GM04504 (cell line): ENCODE measurements around the gene BICC1.

Source experiments
- DNase-seq: peaks from one replicate; pipeline ENCODE4 v3.0.0-alpha.2; 2012; ENCODE audit warnings: low read depth

The BICC1 gene, protein sequence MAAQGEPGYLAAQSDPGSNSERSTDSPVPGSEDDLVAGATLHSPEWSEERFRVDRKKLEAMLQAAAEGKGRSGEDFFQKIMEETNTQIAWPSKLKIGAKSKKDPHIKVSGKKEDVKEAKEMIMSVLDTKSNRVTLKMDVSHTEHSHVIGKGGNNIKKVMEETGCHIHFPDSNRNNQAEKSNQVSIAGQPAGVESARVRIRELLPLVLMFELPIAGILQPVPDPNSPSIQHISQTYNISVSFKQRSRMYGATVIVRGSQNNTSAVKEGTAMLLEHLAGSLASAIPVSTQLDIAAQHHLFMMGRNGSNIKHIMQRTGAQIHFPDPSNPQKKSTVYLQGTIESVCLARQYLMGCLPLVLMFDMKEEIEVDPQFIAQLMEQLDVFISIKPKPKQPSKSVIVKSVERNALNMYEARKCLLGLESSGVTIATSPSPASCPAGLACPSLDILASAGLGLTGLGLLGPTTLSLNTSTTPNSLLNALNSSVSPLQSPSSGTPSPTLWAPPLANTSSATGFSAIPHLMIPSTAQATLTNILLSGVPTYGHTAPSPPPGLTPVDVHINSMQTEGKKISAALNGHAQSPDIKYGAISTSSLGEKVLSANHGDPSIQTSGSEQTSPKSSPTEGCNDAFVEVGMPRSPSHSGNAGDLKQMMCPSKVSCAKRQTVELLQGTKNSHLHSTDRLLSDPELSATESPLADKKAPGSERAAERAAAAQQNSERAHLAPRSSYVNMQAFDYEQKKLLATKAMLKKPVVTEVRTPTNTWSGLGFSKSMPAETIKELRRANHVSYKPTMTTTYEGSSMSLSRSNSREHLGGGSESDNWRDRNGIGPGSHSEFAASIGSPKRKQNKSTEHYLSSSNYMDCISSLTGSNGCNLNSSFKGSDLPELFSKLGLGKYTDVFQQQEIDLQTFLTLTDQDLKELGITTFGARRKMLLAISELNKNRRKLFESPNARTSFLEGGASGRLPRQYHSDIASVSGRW

DNA sequence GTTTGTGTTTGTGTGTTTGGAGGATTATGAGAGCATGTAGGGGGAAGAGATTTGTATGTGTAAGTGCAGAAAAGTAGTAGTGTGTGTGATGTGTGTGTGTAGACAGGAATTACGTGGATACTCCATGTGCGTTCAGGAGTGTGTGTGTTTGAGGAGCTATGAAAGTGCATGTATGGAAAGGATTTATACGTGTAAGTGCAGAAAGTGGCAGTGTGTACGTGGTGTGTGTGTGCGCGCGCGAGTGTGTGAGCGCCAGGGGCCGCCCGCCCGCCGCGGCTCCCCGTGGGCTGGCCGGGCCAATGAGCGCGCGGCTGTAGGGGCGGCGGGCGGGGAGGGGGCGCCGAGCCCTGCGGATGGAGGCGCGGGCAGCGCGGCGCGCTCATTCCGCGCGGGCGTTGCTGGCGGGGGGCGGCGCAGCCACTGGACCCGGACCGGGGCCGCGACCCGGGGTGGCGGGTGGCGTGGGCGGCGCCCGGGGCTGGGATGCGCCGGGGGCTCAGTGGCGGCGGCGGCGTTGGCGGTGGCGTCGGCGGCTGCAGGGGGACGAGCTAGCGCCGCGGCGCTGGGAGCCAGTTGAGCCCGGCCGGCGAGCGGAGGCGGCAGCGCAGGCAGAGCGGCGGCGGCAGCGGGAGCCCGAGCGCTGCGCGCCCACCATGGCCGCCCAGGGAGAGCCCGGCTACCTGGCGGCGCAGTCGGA, at the start of gene BICC1:
Gene BICC1 (plus strand): TSS at position 382 of the 697 bp plus-strand sequence. CDS start 272 bp downstream, at position 654.
- DNase-seq = no peak

DNA sequence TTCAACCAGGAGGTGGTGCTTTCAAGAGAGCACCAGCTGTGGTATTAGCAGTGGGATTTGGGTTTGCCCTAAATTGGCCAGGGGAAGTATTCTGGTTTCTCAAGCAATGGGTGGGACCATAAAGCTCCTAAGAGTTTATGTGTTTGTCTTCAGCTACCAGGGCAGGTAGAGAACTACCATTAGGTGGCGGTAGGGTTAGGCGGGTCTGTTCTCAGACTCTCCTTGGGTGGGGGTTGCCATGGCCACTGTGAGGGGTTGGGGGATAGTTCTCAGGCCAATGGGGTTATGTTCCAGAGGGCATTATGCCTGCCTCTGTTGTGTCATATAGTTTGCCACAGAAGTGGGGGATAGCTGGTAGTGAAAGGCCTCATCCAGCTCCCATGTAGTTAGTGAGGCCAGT, 47.7 kb upstream of the BICC1 start:
- no peak for DNase-seq

DNA sequence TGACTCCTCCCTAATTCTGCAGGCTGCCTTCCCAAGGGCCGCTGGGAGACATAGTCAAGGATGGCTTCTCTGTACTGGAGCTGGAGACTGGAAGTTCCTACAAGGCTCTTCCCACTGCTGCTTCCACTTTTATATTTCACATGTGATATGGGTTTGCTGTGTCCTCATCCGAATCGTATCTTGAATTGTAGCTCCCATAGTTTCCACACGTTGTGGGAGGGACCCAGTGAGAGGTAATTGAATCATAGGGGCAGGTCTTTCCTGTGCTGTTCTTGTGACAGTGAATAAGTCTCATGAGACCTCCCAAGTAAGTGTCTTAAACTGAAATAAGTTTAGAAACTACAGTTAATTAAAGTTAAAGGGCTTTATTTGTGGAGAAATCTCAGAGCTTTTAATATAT, 47.0 kb upstream of the BICC1 start:
- no peak for DNase-seq

GRCh38 chr10:58467931-58468635, 44.6 kb upstream of the BICC1 start:
- no peak for DNase-seq

- no peak for DNase-seq
Measured at GRCh38 chr10:58473976-58474375, 38.7 kb upstream of the BICC1 start.

DNA sequence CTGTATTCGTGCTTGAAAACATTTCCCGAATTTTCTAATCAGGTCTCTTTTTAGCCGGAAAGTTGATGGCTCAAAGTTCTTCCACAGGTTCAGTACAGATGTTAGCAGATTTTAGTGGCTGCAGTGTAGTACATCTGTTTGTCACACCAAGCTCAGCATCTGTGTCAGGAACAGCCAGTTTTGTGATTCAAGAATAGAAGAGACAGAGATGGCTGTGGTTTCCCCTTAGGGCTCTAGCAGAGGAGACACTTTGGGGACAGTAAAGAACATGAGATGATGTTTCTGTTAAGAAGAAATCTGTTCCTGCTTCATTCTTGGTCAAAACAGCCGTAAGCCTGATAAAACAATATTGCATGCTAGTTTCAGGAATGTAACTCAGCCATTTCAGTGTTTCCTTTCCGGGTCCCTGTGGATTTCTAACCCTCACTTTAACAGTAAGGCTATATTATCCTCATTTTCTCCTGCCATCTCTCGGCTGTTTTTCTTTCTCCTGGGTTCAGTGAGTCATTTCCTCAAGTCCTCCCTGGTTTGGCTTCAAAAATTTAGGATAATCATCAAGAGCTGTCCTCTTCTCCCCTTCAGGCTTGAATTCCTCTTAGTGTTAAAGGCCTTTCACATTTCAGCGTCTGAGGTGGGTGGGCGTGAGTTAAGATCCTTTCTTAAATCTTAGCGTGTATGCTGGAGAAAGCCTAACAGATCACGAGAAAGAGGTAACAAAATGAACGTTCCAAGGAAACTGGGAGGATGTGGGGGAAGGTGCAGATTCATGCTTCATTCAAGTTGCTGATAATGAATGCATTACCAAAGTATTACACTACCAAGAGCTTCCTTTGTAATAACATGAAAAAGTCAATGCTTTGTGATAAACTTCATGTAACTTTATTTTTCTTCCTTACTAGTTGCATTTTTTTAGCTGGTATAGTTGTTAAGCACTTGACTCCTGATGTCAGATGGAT, 37.1 kb upstream of the BICC1 start:
- peak; percentile 34 for DNase-seq

GRCh38 chr10:58477122-58477521, 35.5 kb upstream of the BICC1 start:
- DNase-seq = peak; percentile 32

DNA sequence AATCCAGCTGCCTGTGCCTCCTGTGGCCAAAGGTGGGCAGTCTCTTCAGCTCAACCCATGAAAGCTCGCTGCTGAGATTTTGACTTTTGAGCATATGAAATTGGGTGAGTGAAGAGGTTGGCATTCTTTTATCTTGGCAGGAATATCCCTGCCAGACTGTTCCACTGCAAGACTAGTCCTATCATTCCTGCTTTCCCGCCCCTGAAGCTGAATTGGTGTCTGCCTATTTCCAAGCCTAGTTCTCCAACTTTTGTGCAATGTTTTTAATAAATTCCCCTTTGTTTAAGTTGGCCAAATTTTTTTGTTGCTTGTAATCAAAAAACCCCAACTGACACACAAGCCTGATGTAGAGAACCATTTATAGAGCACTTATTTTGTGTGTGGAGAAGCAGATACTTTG, 34.8 kb upstream of the BICC1 start:
- no peak for DNase-seq

DNA sequence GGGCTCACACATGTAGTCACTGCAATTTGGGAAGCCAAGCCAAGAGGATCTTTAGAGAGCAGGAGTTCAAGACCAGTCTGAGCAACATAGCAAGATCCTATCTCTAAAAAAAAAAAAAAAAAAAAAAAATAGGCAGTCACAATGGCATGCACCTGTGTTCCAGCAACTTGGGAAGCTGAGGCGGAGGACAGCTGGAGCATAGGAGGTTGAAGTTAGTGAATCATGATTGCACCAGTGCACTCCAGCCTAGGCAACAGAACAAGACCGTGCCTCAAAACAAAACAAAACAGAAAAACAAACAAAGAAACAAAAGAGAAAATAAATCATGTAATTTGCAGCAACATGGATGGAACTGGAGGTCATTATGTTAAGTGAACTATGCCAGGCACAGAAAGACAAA, 33.6 kb upstream of the BICC1 start:
- no peak for DNase-seq

GRCh38 chr10:58480321-58480720, 32.4 kb upstream of the BICC1 start:
- no peak for DNase-seq

DNA sequence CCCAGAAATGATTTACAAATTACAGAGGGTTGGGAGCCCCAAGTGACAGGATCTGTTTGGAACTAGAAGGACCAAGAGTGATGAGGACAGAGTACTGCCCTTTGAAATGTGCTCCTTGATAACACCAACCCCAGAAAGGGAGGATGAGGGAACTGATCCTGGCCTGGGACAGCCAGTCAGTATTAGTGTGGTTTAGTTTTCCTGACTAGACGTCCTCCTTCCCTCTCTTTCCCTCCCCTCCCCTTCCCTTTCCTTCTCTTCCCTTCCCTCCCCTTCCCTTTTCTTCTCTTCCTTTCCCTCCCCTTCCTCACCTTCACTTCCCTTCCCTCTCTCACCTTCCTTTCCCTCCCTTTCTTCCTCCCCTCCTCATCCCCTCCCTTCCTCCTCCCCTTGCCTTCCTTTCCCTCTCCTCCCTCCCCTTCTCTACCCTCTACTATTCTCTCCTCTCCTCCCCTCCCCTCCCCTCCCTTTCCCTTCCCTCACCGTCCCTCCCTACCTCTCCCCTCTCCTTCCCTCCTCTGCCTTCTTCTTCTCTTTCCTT, 31.0 kb upstream of the BICC1 start:
- no peak for DNase-seq

- DNase-seq = no peak
Measured at GRCh38 chr10:58486821-58487220, 25.9 kb upstream of the BICC1 start.

GRCh38 chr10:58488921-58489320, 23.8 kb upstream of the BICC1 start:
- no peak for DNase-seq

- no peak for DNase-seq
Measured at GRCh38 chr10:58502956-58503355, 9.7 kb upstream of the BICC1 start.

- no peak for DNase-seq
Measured at GRCh38 chr10:58508316-58508715, 4.4 kb upstream of the BICC1 start.

DNA sequence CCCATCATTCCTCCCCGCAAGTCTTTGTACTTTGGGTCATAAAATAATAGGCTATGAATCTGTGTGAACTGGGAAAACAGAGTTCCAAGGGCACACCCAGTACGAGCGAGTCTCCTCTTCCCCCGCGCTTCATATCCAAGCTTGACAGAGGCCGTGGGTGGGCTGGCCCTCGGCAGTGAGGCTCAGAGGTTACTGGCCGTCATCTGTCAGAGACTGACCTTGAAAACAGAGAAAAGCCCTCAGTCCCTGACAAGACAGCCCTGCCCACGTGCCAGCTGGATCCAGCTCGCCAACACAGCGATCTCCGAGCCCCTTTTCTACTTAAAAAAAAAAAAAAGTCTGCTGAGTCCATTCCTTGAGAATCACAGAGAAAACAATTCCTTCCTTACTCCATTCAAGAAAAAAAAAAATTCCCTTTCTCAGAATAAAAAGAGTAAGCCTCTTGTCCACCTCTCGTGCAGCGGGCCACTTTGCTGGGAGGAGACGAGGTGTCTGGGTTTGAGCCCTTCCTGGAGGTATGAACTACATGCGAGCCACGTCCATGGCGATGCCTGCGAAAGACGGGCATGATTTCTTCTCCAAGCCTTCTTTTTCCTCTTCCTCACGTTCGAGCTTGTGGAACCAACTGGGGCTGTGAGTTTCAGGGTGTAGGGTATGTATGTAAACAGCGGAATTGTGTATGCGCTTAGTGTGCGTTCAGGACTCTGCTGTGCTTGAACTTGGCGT, 744 bp upstream of the BICC1 start:
- DNase-seq = no peak

GRCh38 chr10:58513188-58514110, 777 bp downstream of the BICC1 start:
- DNase-seq = peak; percentile 64

DNA sequence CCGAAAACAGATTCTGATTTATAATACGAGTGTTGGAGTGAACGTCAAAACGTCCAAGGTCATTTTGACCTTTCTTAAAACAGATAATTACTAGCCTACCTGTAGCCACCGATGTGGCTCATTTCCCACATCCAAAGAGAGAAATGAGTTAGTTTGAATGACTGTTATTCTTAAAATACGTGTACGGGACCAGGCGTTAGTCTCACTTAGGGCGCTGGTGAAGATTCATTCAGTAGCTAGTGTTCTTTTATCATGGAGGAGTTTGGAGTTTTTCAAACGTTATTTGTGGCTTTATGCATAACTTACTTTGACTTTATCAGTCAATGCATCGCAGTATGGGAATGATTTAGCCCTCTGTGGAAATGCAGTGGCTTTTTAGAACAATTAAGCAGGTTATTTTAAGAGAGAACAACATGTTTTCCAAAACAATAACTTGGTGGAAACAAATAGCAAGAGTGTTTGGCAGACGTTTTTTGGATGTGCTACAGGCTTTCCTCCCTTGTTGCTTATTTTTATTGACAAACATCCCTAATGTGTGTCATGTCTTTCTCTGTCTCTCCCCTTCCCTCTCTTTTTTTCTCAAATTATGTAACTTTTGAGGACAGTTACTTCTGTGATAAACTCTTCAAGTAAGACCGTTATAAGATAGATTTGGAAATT, 1.6 kb downstream of the BICC1 start:
- no peak for DNase-seq
